NCI-H460 (cell line): ENCODE measurements around the gene FAAP20. TPM values are rescaled to one million over a fixed set of nuclear protein-coding genes. Genes with fewer than 3 reads are reported as not detected.
A peak's percentile ranks its signal among the peaks of the same experiment; 100 is the strongest.

Experiments
- DNase-seq: peaks from one replicate; pipeline ENCODE4 v3.0.0-alpha.2; 2016; ENCODE audit warnings: low read depth; ENCODE audit errors: extremely low read depth
- total RNA-seq: library from RNA; depleted of rRNA; stranded (reverse); fragments of >200 nt; shearing (Covaris generic); gene quantifications from 2 replicates; pipeline ENCODE4 v1.2.3, GENCODE V29; 2014

The FAAP20 gene
- total RNA-seq, 1 experiment from 2014 or later = 29.1 TPM

DNA sequence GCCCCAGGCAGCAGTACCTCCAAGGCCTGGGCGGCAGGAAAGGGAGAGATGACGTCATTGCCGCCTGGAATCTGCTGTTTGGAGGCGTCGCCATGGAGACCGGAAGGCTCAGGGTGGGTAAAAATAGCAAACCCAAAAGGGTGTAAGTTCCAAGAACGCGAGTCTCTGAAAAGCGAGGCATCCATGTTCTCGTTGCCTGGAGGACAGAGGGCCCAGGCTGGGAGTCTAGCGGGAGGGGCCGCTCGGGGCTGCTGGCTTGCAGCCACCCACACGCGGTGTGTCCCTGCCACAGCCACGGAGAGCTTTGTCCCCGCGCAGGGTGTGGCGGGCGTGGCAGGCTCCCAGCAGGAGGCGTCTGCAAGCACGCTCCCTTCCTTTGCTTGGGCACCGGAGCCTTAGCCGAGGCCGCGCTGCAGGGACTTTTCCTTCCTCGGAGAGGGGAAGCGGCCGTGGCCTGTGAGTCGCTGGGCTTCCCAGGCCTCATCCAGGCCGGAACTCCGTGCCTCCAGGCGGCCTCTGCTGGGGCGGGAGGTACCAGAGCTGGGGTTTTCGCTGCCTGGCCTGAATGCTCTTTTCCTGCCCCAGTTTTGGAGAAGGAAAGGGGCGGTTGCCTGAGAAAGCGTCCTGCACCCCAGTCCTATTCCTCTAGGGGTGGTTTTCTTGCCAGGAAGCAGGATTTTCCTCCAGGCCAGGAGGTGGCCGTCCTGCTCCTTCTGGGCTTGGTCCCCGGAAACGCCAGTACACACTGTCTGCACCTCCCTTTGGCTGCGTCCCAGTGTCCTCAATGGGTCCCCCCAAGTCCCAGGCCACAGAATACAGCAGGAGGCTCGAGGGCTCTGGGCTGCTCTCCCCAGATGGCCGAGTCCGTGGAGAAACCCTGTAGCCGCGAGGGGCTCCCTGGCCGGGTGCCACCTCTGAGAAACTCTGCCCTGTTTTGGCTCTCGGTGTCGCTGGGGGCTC, 18.2 kb upstream of the FAAP20 start:
- peak; percentile 83 for DNase-seq

DNA sequence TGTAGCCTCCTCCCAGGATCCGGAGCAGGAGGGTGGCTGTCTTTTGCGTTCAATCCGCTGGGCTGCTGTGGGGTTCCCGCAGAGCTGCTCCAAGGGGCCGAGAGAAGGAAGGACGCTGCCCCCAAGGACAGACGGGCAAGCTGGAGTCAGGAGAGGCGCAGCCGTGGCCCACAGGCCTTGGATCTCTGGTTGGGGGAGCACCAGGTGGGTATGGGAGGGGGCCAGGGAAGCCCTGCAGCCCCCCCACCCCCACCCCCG, 17.6 kb upstream of the FAAP20 start:
- DNase-seq = no peak

DNA sequence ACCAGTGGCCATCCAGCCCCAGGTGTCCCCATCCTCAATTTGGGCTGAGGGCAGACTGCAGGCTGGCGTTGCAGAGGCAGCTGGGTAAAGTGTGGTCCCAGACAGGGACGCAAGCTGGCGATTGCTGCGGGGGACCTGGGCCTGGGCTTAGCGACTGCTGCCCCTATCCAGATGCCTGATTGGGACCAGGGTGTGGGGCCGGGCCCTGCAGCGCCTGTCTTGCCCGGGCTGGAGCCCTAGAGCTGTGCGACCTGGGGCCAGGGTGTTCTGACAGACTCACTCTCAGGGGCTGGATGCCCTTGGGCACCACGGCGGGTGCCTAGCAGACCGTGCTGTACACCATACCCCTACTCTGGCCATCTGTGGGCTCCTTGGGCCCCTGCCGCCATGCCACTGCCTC, 16.2 kb upstream of the FAAP20 start:
- DNase-seq = no peak

DNA sequence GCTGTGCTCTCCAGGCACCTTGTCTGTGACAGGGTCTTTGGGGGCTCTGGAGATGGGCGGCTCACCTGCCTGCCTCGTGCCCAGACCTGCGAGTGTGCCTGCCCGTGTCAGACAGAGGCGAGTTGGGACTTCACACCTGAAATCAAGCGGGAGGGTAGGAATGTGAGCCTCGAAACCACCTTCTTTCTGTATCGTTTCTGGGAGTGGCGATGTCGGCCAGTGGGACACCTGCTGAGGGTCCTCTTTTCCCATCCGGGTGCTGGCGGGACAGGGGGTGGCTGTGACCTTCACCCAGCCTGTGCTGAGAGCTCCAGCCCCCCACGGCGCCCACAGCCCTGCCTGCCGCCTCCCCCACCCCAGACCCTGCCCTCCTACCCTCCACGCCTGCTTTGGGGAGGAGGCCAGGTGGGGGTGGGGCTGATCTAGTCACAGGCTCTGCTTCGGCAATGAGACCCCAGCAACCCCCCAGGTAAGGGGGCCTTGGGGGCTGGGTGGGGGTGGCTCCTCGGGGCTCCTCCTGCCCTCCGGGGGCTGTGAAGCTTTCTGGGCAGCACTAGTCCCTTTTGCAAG, 15.6 kb upstream of the FAAP20 start:
- DNase-seq = no peak

DNA sequence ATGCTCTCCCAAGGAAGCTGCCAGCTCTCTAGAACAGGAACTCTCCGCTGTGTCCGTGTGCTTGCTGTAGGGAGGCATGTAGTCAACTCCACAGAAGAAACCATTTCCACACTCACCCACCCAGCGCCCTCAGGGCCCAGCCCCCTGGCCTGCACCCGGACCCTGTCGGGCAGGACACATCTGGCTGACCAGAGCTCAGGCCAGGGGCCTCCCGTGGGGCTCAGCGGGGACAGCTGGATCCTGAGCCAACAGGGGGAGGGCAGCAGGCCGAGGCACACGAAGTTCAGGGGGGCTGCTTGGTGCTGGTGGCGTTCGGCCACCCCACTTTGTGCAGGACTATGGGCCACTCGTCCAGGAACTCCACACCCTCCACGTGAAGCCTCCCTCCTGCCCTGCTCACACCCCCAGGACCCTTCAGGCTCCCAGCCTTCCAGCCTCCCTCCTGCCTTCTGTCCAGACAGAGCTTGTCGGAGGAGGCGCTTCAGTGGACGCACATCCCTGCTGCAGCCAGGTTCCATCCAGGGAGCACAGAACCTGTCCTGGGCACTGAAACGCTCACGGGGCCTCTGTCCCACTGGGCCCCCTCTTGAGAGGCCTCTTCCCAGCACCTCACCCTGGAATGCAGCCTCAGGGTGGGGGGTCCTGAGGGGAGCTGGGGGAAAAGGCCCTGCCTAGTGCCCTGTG, 15.0 kb upstream of the FAAP20 start:
- DNase-seq = no peak

DNA sequence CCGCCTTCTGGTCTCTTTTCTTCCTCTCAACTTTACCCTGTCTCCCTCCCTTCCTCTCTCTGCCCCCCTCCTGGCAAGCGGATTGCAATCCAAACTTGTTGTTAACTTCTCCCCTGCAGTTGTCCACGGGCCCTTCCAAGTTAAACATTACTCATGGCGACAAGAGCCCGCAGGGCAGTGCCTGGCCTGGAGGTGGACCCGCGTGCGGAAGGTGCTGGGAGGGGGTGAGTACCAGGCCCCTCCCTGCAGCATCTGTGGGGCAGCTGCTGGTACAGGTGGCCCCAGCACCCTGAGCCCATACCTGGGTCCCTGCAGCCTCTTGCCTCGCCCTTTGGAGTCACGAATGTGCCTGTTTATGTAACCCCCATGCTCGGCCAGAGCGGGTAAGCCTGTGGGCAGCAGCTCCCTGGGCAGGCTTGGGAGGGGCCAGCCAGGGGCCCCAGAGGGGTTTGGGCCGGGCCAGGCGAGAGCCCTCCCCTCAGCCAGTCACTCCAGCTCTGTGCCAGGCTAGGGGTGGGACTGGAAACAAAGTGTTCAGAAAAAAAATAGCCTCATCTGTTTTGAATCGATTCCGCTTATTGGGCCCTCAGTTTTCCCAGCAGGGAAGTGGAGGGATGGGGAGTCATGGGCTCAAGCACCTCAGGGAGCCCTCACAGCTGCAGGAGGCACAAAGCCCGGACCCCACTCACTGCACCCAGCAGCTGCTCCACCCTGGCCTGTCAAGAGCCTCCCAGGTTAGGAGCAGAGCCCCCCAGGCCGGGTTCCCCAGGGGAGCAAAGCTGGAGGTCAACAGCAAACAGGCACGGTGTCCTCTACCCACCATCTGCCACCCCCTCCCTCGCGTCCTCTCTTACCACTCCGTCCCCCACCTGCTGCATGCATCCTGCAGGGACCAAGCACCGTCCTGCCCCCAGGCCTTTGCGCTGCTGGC, 14.0 kb upstream of the FAAP20 start:
- peak; percentile 65 for DNase-seq

DNA sequence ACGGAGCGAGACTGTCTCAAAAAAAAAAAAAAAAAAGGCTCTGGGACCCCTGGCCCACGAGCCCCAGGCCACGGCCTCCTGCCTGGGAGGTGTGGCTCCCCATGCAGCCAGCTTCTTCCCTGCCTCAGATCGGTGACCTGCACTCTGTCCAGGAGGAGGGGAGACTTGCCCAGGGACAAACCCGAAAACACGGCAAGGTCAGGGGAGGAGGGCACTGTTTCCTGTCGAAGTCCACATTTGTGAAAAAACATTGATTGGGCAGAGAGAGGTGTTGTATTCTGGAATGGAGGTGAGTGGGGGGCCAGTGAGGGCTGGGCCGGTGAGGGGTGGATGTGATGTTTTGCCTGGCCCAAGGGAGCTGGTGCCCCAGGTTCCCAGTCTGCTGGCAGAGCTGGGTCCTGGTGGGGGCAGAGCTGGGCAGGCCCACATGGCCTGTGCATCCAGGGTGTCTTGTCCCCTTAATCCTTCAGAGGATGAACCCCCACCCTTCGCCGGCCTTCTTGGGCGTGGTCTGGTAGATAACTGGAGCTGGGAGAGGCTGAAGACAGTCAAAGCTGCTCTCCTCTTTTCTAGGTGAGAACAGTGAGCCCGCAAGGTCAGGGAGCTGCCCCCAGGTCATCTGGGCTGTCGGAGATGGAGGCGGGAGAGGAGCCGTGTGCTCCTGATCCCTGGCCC, 12.4 kb upstream of the FAAP20 start:
- DNase-seq = no peak

DNA sequence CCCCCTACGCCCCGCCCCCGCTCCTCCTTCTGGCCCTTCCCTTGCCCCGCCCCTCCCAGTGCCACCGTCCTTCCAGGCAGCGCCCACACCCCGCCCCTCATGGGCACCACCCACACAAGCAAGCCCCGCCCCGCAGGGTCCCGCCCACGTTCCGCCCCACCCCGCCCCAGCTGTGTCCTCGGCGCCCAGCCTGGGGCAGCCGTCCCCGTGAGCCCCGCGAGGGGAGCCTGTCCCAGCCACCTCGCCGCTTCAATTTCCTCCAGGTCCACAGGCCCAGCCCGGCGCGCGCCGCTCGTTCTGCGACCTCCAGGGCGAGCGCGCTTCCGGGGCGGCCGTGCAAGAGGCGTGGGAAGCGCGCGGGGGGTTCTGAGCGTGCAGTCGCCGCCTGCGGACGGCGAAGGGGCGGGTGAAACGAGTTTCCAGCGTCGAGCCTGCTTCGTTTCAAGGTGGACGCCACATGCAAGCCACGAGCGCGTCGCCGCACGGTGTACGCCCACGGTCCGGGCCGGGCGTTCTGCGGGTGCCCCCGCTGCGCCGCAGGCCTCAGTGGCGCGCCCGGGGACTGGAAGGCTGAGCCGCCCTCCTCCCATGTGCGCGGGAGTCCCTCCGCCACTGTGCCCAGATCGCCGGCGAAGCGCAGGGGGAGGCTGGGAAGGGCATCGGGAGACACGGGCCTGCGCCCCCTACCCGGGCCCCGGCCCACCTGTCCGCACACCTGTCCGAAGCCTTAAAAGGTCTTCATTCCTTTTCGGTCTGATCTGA, 10.8 kb upstream of the FAAP20 start:
- peak; percentile 88 for DNase-seq

- DNase-seq = peak; percentile 43
Observed at GRCh38 chr1:2204415-2205190, 10.0 kb upstream of the FAAP20 start.

GRCh38 chr1:2203671-2204414, 9.3 kb upstream of the FAAP20 start:
- DNase-seq = no peak

DNA sequence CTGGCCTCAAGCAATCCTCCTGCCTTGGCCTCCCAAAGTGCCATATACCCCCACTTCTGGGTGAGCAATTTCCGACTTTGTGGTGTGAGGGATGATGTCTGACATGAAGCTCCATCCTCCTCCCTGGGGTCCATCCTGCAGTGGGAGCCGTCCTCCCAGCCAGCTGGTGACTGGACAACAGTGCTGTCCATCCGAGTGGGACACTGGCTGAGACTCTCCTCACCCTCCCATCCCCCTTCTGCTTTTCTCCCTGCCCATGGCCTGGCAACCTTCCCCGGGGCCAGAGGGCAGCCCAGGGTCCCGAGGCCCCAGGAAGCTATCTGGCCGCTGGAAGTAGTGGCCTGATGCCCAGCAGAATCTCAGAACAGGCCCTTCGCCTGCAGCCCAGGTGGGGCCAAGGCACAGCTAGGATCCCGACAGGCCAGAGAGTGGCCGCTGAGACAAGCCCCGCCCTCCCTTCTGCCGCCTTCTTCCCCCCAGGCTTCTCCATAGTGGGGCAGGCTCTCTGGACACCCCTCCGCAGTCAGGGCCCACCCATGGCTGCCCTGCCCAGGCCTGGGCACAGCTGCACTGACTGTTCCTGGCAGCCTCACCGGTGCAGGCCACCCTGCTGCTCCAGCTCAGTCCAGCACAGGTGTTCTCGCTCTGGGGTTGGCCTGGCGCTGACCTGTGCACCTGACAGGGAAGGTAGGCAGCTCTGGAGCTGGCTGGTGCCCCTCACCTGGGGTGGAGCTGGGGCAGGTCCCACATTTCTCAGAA, 8.4 kb upstream of the FAAP20 start:
- DNase-seq = no peak

GRCh38 chr1:2202008-2202575, 7.5 kb upstream of the FAAP20 start:
- DNase-seq = no peak

DNA sequence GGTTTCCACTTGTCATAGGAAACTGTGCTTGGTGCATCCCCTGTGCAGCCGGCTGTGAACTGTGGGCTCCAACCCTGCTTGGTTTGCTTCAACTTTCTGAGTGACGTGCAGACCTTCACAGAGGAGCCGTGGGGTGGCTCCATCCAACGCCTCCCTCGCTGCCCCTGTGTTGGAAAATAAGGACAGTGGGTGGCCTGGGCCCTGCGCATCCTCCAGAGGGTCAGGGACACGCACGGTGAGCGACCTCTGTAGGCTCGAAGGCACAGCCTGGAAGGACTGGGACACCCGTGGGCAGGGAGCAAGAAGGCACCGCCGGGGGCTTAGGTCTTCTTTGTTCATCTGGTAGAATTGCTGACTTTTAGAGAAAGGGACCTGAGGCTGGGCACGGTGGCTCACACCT, 6.5 kb upstream of the FAAP20 start:
- DNase-seq = no peak

DNA sequence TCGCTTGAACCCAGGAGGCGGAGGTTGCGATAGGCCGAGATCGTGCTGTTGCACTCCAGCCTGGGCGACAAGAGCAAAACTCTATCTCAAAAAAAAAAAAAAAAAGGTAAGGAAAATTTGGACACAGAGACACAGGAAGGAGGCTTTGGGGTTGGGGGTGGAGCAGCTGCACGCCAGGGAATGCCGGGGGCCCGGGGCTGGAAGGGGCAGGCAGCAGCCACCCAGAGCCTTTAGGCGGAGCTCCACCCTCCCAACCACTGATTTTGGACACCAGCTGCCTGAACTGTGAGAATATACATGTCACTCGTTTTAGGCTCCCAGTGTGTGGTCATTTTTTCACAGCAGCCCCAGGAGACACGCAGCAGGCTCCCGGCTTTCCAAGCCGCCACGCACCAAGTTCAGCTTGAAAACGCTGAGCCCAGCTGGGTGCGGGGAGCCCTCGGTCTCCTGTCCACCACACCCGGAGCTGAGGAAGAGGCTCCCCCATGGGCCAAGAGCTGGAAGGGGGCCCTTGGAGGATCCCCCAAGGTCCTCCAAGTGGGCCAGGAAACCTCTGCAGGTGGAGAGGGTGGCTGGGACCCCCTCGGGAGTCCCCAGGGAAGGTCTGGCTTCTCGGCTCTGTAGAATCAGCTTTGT, 5.9 kb upstream of the FAAP20 start:
- no peak for DNase-seq

DNA sequence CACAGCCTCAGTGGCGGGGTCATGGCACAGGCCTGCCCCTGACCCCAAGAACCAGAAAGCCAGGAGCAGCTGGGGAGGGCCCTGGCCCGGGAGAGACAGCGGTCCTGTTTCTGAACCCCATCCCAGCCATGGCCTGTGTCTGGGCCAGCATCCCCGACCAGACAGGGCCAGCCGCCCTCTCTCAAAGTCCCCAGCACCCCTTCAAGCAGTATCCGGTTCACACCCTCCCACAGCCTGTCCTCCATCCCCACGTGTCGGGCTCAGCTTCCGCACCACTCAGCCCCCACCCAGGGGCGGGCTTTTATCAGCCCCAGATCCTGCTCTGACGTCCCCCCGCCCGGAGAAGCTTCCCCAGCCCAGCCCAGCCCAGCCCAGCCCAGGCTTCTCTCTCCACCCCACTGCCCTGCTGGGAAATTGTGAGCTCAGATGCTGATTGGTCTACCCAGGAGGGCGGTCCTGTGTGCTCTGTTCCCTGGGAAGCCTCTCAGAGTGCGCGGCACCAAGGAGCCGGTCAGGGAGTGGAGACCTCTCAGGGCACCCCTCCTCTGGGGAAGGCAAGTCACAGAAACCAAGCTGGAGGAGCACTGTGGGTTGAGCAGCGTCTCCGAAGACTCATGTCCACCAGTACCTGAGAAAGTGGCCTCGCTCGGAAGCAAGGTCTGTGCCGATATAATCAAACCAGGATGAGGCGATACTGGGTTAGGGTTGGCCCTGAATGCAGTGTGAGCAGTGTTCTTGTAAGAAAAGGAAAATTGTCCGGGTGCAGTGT, 4.7 kb upstream of the FAAP20 start:
- peak; percentile 85 for DNase-seq

- no peak for DNase-seq
Observed at GRCh38 chr1:2198571-2198970, 4.0 kb upstream of the FAAP20 start.
